AG04449 (cell line): Measurements from ENCODE around the gene PIGV.

ENCODE experiments used
- CTCF ChIA-PET: fragments of 350-600 bp; formaldehyde crosslinking; extraction: SDS; loops from one replicate; lab custom pipeline; 2021; ENCODE audit warnings: antibody characterized with exemption; lab: Yijun Ruan, JAX
- POLR2A ChIA-PET: fragments of 400-600, 350-600 bp; formaldehyde crosslinking; extraction: SDS; loops from one replicate; lab custom pipeline; 2020; ENCODE audit warnings: antibody characterized with exemption, inconsistent platforms; lab: Yijun Ruan, JAX
- DNase-seq: peaks from one replicate; pipeline ENCODE4 v3.0.0-alpha.2; 2010; ENCODE audit warnings: low read depth, low spot score
- H3K4me3 ChIP-seq: 2 replicates; pipeline ENCODE4 v1.5.1; 2011; ENCODE audit warnings: low read depth, mild to moderate bottlenecking, control low read depth, low read length
- CTCF ChIP-seq: IDR thresholded peaks from one replicate; pipeline ENCODE4 v1.5.1; 2011; ENCODE audit warnings: mild to moderate bottlenecking, moderate library complexity, low read length, control low read depth, inconsistent platforms; ENCODE audit not compliant: insufficient read depth; ENCODE audit errors: missing control alignments

PIGV gene

GRCh38 chr1:26768755-26769154 is 19.0 kb upstream of the PIGV start:
- CTCF ChIA-PET = interaction anchor here (1.2 kb wide), 1 partner anchor 22 kb away, joined by 4 read pairs; no protein-coding TSS in a partner anchor
- no peak for TF ChIP-seq CTCF
- DNase-seq = no peak
- POLR2A ChIA-PET = no interaction called here
- no peak overlapping the region for H3K4me3 ChIP-seq

- H3K4me3 ChIP-seq = no peak overlapping the region
- DNase-seq = no peak
- ChIA-PET POLR2A (interaction anchor here (0.6 to 2.1 kb wide), 9 partner anchors 10 to 90 kb away, joined by 3 to 10 read pairs (median 5); partner anchors contain the start of gene PIGV), CTCF (interaction anchor here (0.6 to 2.5 kb wide), 6 partner anchors 9 to 169 kb away, joined by 3 to 16 read pairs (median 3); partner anchors contain the start of gene PIGV)
- TF ChIP-seq CTCF = no peak
Observed at GRCh38 chr1:26771285-26771642, 16.5 kb upstream of the PIGV start.

GRCh38 chr1:26771643-26772321 is 16.0 kb upstream of the PIGV start:
- ChIA-PET CTCF (interaction anchor here (0.6 to 2.5 kb wide), 8 partner anchors 10 to 186 kb away, joined by 3 to 16 read pairs (median 3); partner anchors contain the start of gene PIGV), POLR2A (interaction anchor here (0.9 to 2.1 kb wide), 9 partner anchors 9 to 79 kb away, joined by 3 to 10 read pairs (median 5); partner anchors contain the start of gene PIGV)
- H3K4me3 ChIP-seq = no peak overlapping the region
- peak; percentile 95 for DNase-seq
- no peak for TF ChIP-seq CTCF

DNA sequence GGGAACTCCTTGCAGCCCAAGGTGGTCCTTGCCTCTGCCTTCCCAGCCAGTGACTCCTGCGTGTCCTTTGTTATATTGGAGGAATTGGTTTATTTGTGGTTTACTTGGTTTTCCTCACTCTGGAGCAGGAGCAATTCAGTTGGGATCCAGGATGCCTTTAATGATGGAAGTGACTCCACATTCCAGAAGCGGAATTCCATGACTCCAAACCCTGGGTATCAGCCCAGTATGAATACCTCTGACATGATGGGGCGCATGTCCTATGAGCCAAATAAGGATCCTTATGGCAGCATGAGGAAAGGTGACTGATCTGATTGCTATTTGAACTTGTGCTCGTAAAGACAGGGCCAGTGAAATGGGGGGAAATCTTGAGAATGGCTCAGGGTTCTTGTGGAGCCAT is 15.1 kb upstream of the PIGV start:
- POLR2A ChIA-PET = interaction anchor here (1.0 to 2.1 kb wide), 5 partner anchors 14 to 80 kb away, joined by 3 to 8 read pairs (median 5); partner anchors contain the start of gene PIGV
- DNase-seq = peak; percentile 98
- TF ChIP-seq CTCF = no peak
- no peak overlapping the region for H3K4me3 ChIP-seq
- CTCF ChIA-PET = interaction anchor here (0.9 to 2.4 kb wide), 3 partner anchors 13 to 36 kb away, joined by 3 to 11 read pairs (median 3); no protein-coding TSS in a partner anchor

DNA sequence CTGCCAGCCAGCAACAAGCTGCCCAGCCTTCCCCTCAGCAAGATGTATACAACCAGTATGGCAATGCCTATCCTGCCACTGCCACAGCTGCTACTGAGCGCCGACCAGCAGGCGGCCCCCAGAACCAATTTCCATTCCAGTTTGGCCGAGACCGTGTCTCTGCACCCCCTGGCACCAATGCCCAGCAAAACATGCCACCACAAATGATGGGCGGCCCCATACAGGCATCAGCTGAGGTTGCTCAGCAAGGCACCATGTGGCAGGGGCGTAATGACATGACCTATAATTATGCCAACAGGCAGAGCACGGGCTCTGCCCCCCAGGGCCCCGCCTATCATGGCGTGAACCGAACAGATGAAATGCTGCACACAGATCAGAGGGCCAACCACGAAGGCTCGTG is 13.3 kb upstream of the PIGV start:
- ChIA-PET POLR2A (no interaction called here), CTCF (interaction anchor here (1.1 to 2.4 kb wide), 3 partner anchors 11 to 35 kb away, joined by 3 to 11 read pairs (median 3); partner anchors contain the start of gene PIGV)
- TF ChIP-seq CTCF = no peak
- no peak for DNase-seq
- no peak overlapping the region for H3K4me3 ChIP-seq

DNA sequence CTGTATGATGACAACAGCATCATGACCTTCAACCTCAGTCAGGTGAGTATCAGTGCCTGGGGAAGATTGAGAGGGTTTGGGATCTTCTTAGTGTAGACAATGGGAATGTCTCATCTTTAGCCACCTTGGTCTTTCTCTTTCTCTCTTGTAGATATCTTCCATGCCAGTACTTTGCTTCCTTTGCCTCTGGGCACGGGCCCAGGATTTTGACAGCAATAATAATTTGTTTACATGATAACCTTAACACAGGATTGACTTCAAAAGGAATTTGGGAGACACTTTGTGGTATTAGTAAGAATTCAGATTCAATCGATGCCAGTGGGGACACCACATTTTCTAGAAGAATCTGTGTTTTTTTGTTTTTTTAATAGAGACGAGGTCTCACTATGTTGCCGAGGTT is 12.1 kb upstream of the PIGV start:
- ChIA-PET POLR2A (no interaction called here), CTCF (no interaction called here)
- no peak for DNase-seq
- no peak for TF ChIP-seq CTCF
- H3K4me3 ChIP-seq = no peak overlapping the region
